Measurements from ENCODE around the gene ANKLE2. TPM values are rescaled to one million over a fixed set of nuclear protein-coding genes. Genes with fewer than 3 reads are reported as not detected.
A peak's percentile ranks its signal among the peaks of the same experiment; 100 is the strongest.
"Not testable (repeated sequence)": the region's sequence is repeated elsewhere in the genome, so short reads cannot be mapped to it uniquely, and the experiment has no call there.

ANKLE2 gene
- total RNA-seq, 1 donor from 2014 or later = 16.9 TPM

- DNase-seq (ENCODE audit: low spot score) (no peak), ATAC-seq (no peak)
These were observed 16.0 kb upstream of the ANKLE2 start for GRCh38 chr12:132777614-132778013.

GRCh38 chr12:132776816-132777568, 15.4 kb upstream of the ANKLE2 start:
- peak; percentile 17 for ATAC-seq
- DNase-seq (ENCODE audit: low spot score) = no peak

DNA sequence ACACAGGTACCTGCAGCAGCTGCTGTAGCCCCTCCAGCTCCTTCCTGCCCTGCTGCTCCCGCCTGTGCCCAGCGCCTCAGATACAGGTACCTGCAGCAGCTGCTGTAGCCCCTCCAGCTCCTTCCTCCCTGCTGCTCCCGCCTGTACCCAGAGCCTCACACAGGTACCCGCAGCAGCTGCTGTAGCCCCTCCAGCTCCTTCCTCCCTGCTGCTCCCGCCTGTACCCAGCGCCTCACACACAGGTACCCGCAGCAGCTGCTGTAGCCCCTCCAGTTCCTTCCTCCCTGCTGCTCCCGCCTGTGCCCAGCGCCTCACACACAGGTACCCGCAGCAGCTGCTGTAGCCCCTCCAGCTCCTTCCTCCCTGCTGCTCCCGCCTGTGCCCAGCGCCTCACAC, 14.6 kb upstream of the ANKLE2 start:
- ATAC-seq; DNase-seq (ENCODE audit: low spot score): not testable (repeated sequence)

- DNase-seq (ENCODE audit: low spot score) = no peak
- no peak for ATAC-seq
These were observed 14.0 kb upstream of the ANKLE2 start for GRCh38 chr12:132775502-132776229.

GRCh38 chr12:132774646-132775275, 13.1 kb upstream of the ANKLE2 start:
- no peak for ATAC-seq
- DNase-seq (ENCODE audit: low spot score) = no peak

DNA sequence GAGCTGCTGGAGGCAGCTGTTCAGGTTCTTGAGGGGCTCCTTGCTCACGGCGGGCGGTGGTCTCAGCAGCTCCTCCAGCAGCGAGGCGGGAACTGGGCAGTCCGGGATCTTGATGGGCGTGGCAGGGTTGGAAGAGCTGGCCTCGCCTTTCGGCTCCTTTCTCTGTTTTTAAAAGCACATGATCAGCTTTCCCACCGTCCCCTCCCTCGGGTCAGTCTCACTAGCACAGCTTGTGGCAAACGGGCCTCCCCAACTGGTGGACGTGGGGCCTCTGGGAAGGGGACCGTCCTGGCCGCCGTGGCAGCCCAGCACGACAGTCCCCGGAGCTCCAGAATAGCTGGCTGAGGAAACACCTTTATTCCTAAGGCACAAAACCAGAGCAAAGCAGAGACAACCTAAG, 12.5 kb upstream of the ANKLE2 start:
- ATAC-seq (no peak), DNase-seq (ENCODE audit: low spot score) (no peak)

DNA sequence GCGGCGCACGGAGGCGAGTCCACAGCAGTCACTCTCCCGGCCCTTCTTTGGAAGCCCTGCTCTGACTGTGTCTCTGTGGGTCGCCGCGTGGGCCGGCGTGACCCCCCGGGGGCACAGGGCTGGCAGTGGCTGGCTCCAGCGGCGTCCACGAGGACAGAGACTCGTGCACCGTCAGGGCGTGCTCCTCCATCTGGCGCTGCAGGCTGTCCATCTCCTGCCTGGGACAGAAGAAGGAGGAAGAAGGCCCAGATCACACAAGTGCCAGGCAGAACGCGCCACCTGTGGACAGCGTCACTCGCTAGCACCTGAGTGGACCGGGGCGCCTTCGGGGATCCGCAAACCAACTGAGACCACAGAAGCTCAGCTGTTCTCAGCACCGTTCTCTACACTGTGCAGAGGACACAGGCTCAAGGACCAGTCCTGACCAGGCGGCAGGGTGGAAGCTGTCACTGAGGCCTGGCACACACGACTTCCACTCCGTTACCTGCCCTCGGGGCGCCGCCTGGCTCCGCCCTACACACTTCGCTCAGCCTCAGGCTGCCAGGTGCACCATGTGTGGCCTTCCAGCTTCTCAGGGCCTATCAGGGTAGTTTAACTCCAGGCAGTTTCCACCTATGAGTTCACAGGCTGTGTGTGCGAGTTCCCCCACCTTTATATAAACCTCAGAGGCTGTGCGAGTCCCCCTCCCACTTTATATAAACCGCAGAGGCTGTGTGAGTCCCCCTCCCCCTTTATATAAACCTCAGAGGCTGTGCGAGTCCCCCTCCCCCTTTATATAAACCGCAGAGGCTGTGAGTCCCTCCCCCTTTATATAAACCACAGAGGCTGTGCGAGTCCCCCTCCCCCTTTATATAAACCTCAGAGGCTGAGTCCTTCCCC, 11.7 kb upstream of the ANKLE2 start:
- no peak for DNase-seq (ENCODE audit: low spot score)
- ATAC-seq = no peak

GRCh38 chr12:132772606-132773005, 11.0 kb upstream of the ANKLE2 start:
- no peak for DNase-seq (ENCODE audit: low spot score)
- peak; percentile 10 for ATAC-seq

DNA sequence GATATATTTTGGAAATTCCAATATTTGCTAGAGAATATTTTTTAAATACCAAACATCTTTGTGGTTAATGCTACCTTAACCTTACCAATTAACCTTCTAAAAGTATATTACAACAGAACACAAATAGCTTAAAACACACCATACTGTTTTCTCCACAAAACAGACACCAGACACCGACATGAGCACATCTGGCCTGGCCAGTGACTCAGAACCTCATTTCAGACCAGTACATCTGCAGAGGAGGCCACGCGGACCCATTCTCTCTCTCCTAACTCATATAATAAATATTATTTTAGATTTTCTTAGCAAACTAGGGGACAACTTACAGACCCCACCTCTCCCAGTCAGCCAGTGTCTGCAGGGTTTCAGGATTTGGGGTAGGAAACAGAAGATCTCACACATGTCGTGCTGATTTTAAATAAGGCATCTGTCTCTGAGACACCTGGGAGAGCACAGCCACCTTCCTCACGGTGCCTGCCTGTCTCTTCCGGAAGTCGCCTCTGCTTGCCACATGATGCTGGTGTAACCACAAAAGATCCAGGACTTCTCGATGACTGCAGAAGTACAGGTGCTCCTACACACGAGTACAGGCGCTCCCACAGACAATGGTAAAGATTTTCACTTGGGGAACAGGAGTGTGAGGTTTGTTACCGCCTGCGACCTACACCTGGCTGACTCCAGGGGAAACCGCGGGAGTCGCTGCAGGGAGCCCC, 9.7 kb upstream of the ANKLE2 start:
- DNase-seq (ENCODE audit: low spot score) = no peak
- ATAC-seq = no peak

DNA sequence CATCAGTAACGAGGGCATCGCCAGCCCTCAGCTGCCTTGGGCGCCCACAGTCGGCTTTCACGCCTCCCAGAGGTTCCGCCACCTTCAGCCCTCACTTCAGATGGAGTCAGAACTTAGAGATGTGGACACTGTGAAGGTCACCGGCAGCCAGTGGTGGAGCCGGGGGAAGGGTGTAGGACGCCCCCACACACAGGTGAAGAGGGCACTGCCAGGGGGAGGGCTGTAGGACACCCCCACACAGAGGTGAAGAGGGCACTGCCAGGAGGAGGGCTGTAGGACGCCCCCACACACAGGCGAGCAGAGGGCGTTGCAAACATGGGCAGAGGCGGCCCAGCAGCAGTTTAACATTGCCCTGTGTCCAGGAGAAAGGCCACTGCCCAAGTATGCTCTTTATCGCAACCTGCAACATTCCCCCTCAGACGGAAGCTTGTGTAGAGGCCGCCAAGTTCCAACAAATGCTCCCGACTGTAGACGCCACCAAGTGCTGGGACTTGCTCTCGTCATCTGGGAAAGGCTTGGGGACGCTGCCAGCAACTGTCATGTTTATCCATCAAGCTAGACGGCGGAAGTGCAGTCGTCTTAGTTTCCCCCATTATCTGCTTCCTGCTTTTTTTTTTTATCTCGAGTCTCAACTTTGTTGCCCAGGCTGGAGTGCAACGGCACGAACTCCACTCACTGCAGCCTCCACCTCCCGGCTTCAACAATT, 4.9 kb upstream of the ANKLE2 start:
- peak; percentile 70 for DNase-seq (ENCODE audit: low spot score)
- peak; percentile 20 for ATAC-seq

DNA sequence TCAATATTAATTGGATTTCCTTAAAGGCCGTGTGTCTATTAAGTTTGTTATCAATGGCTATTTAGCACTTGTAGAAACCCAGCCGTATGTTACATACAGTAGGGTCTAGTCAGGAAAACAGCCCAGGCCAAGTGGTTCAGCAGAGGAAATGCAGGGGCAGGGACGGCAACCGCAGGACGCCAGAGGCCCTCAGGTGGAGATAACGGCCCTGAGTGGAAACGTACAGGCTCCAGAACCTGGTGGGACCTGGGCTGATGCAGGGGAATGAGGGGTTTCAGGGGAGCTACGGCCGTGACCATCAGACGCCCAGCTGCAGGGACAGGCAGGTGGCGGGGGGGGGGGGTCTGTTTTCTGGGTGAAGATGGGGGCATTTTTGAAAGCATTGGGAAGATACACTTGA, 3.7 kb upstream of the ANKLE2 start:
- no peak for DNase-seq (ENCODE audit: low spot score)
- no peak for ATAC-seq

DNA sequence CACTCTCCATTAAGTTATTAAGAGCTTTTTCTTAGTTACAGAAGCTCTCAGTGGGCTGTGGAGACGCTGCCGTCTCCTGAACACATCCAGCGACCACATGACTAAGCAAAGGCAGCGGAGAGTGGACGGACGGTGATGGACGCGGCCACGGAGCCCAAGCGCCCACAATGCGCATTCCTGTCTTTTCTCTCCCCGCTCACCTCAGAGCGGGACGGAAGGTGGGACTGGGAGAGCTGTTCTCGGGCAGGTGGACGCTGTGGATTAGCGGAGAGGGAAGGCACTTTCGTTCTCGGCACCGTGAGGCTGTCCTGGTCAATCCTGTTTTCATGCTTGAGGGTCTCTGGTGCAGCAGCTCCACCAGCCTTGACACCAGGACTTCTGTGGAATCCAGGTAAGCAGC, 2.6 kb upstream of the ANKLE2 start:
- no peak for ATAC-seq

DNA sequence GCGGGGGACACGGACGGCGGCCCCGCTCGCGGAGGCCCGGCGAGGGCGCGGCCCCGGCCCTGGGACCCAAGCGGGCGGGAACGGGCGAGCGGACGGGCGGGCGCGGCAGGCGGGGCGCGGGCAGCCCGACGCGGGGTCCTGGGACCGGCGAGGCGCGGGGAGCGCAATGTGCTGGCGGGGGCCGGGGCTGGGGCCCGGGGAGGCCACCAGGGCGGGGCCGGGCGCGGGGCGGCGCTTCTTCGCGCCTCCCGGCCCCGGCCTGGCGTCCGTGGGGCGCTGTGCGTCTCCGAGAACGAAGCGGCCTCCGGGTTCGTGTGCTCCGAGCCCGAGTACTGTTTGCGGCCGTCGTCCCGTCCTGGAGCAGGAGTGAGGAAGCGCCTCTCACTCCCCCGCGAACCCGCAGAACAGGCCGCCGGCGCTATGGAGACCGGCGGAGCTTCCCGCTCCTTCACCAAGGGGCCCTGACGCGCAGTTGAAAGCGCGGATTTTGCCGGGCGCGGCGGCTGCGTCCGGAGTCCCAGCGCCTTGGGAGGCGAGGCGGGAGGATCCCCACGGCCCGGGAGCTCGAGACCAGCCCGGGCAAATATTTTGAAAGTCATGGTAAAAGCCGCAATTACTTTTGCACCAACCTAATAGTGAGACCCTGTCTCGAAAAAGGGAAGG, 420 bp upstream of the ANKLE2 start:
- DNase-seq (ENCODE audit: low spot score) = peak; percentile 87
- peak; percentile 93 for ATAC-seq

More for the DNA sequence above, 2.6 kb upstream of the ANKLE2 start:
- DNase-seq (ENCODE audit: low spot score) = no peak

DNA sequence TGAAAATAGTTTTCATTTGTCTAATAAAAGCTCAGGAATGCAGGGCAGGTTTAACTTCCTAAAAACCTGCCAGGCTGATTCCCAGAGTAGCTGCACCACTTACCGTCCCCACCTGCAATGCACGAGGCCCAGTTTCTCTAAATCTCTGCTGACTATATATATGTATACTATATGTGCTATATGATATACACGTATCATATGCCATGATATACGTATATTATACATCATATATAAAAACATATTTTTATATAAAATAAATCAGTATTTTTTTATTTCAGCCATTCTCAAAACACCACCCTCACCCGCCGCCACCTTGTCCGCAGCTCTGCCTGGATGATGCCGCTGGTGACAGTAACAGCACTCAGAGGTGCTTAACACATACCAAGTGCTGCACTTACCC, 2.3 kb downstream of the ANKLE2 start:
- ATAC-seq (no peak), DNase-seq (ENCODE audit: low spot score) (no peak)

DNA sequence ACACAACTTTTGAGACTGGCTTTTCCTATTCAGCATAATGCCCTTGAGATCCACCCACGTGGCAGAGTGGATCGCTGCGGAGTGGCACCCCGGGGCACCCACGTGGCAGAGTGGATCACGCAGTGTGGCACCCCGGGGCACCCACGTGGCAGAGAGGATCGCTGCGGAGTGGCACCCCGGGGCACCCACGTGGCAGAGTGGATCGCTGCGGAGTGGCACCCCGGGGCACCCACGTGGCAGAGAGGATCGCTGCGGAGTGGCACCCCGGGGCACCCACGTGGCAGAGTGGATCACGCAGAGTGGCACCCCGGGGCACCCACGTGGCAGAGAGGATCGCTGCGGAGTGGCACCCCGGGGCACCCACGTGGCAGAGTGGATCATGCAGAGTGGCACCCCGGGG, 2.8 kb downstream of the ANKLE2 start:
- DNase-seq (ENCODE audit: low spot score); ATAC-seq: not testable (repeated sequence)

- DNase-seq (ENCODE audit: low spot score) = no peak
- no peak for ATAC-seq
These were observed 7.3 kb downstream of the ANKLE2 start for GRCh38 chr12:132754160-132754932.

DNA sequence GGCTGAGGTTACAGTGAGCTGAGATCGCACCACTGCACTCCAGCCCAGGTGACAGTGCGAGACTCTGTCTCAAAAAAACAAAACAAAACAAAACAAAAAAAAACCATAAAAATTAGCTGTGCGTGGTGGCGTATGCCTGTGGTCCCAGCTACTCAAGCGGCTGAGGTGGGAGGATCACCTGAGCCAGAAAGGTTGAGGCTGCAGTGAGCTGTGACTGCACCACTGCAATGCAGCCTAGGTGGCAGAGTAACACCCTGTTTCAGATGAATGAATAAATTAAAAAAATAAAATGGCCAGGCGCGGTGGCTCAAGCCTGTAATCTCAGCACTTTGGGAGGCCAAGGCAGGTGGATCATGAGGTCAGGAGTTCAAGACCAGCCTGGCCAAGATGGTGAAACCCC, 8.0 kb downstream of the ANKLE2 start:
- ATAC-seq; DNase-seq (ENCODE audit: low spot score): not testable (repeated sequence)

- DNase-seq (ENCODE audit: low spot score) (no peak), ATAC-seq (no peak)
These were observed 13.3 kb downstream of the ANKLE2 start for GRCh38 chr12:132748319-132748718.
